ENCODE results near the gene TNN. TPM values are rescaled to one million over a fixed set of nuclear protein-coding genes. Genes with fewer than 3 reads are reported as not detected.
"Not testable (repeated sequence)": the region's sequence is repeated elsewhere in the genome, so short reads cannot be mapped to it uniquely, and the experiment has no call there.

Gene TNN
- total RNA-seq, 3 donors from 2014 or later: 0.06 TPM; not detected in 2

- no peaks in the 10 kb centered on the region for H3K9me3 ChIP-seq
- intact Hi-C loops (cut with DNase I, micrococcal nuclease): no loop called here
- H3K4me3 ChIP-seq: no peak overlapping the region
- no peaks in the 10 kb centered on the region for H3K36me3 ChIP-seq (ENCODE audit: low read depth)
- TF ChIP-seq CTCF (IDR thresholded peaks at IDR 0.05): no peak
- ATAC-seq (no peak), DNase-seq (no peak)
- no peaks in the 10 kb centered on the region for H3K4me1 ChIP-seq (ENCODE audit: low read depth)
These were observed 27.2 kb upstream of the TNN start for GRCh38 chr1:175040324-175040879.

GRCh38 chr1:175042650-175043049 lies 25.0 kb upstream of the TNN start:
- TF ChIP-seq CTCF (IDR thresholded peaks at IDR 0.05): no peak
- no peaks in the 10 kb centered on the region for H3K36me3 ChIP-seq (ENCODE audit: low read depth)
- H3K9me3 ChIP-seq: no peaks in the 10 kb centered on the region
- ATAC-seq (no peak), DNase-seq (no peak)
- H3K4me3 ChIP-seq: no peak overlapping the region
- intact Hi-C loops (cut with DNase I, micrococcal nuclease): no loop called here
- H3K4me1 ChIP-seq (ENCODE audit: low read depth): no peaks in the 10 kb centered on the region

GRCh38 chr1:175043824-175044223 lies 23.8 kb upstream of the TNN start:
- DNase-seq: no peak
- ATAC-seq: no peak
- TF ChIP-seq CTCF (IDR thresholded peaks at IDR 0.05): no peak
- no peaks in the 10 kb centered on the region for H3K9me3 ChIP-seq
- H3K36me3 ChIP-seq (ENCODE audit: low read depth): no peaks in the 10 kb centered on the region
- H3K4me1 ChIP-seq (ENCODE audit: low read depth): no peaks in the 10 kb centered on the region
- intact Hi-C loops (cut with DNase I, micrococcal nuclease): no loop called here
- no peak overlapping the region for H3K4me3 ChIP-seq

GRCh38 chr1:175044591-175044990 lies 23.0 kb upstream of the TNN start:
- H3K4me3 ChIP-seq; ATAC-seq; H3K9me3 ChIP-seq; DNase-seq; H3K36me3 ChIP-seq (ENCODE audit: low read depth); H3K4me1 ChIP-seq (ENCODE audit: low read depth); intact Hi-C loops (cut with DNase I, micrococcal nuclease): not testable (repeated sequence)

GRCh38 chr1:175045097-175045496 lies 22.5 kb upstream of the TNN start:
- H3K4me3 ChIP-seq: no peak overlapping the region
- intact Hi-C loops (cut with DNase I, micrococcal nuclease): no loop called here
- ATAC-seq (no peak), DNase-seq (no peak)
- H3K4me1 ChIP-seq (ENCODE audit: low read depth): no peaks in the 10 kb centered on the region
- H3K36me3 ChIP-seq (ENCODE audit: low read depth): no peaks in the 10 kb centered on the region
- no peak for TF ChIP-seq CTCF (IDR thresholded peaks at IDR 0.05)
- H3K9me3 ChIP-seq: no peaks in the 10 kb centered on the region

- Histone ChIP-seq H3K36me3 (ENCODE audit: low read depth) (no peaks in the 10 kb centered on the region), H3K4me3 (no peak overlapping the region), H3K4me1 (ENCODE audit: low read depth) (no peaks in the 10 kb centered on the region), H3K9me3 (no peaks in the 10 kb centered on the region)
- ATAC-seq (no peak), DNase-seq (no peak)
- intact Hi-C loops (cut with DNase I, micrococcal nuclease): no loop called here
- TF ChIP-seq CTCF (IDR thresholded peaks at IDR 0.05): no peak
These were observed 22.1 kb upstream of the TNN start for GRCh38 chr1:175045519-175045918.

Measured in mucosa of descending colon (tissue), 3 donors.